H1 (cell line): Measurements from ENCODE around the gene HOXD4. TPM values are rescaled to one million over a fixed set of nuclear protein-coding genes. Genes with fewer than 3 reads are reported as not detected.

Source experiments
- CTCF ChIA-PET: fragments of 300-600 bp; sonication (Branson Sonifier 250); formaldehyde crosslinking; loops from one replicate; lab custom pipeline; 2021; ENCODE audit not compliant: partially characterized antibody; lab: Charles Lee
- POLR2A ChIA-PET: fragments of 300-600 bp; sonication (Branson Sonifier 250); formaldehyde crosslinking; loops from one replicate; lab custom pipeline; 2021; ENCODE audit warnings: inconsistent platforms; ENCODE audit not compliant: partially characterized antibody; lab: Charles Lee
- DNase-seq, 2 experiments: peaks; one replicate each; pipeline versions ENCODE4 v3.0.0 to v3.0.0-alpha.2; 2010 to 2022; ENCODE audit warnings: low spot score in 2 of 2, low read depth in 1 of 2, mixed read lengths in 1 of 2
- FAIRE-seq: peaks from 2 replicates; lab custom pipeline; 2011; peaks lifted over from hg19 to GRCh38; lab: Jason Lieb, UNC
- H2AFZ ChIP-seq: 2 replicates; pipeline ENCODE4 v1.8.1; 2012; ENCODE audit warnings: low read length, inconsistent platforms
- H2AK5ac ChIP-seq: 2 replicates; pipeline ENCODE4 v1.6.1; 2013; ENCODE audit warnings: low read depth, low read length
- H2BK120ac ChIP-seq: replicated peaks from 2 replicates; pipeline ENCODE3; 2013; ENCODE audit warnings: low read depth, low read length, inconsistent platforms
- H2BK12ac ChIP-seq: 2 replicates; pipeline ENCODE4 v1.6.1; 2013; ENCODE audit warnings: low read depth, low read length
- H2BK15ac ChIP-seq: 2 replicates; pipeline ENCODE4 v1.6.1; 2013; ENCODE audit warnings: low read length
- H2BK20ac ChIP-seq: 2 replicates; pipeline ENCODE4 v1.6.1; 2013; ENCODE audit warnings: low read length
- H2BK5ac ChIP-seq: 2 replicates; pipeline ENCODE4 v1.6.1; 2013; ENCODE audit warnings: low read depth, low read length
- H3K14ac ChIP-seq: 2 replicates; pipeline ENCODE4 v1.6.1; 2013; ENCODE audit warnings: inconsistent platforms; ENCODE audit not compliant: insufficient read length
- H3K18ac ChIP-seq: 2 replicates; pipeline ENCODE4 v1.6.1; 2013; ENCODE audit warnings: low read length; ENCODE audit errors: extremely low read depth
- H3K23ac ChIP-seq: 2 replicates; pipeline ENCODE4 v1.6.1; 2013; ENCODE audit warnings: inconsistent platforms; ENCODE audit not compliant: insufficient read length
- H3K23me2 ChIP-seq: 2 replicates; pipeline ENCODE4 v1.6.1; 2013; ENCODE audit warnings: low read depth, low read length
- H3K27ac ChIP-seq: 2 replicates; pipeline ENCODE4 v1.6.1; 2011; ENCODE audit warnings: low read depth, low read length, inconsistent platforms
- H3K27me3 ChIP-seq, 4 experiments: replicated peaks in 1 of 4; 1 replicate in 1 of 4; 2 replicates in 3 of 4; pipeline versions ENCODE4 v1.6.1 to v1.8.1; 2011 to 2013; ENCODE audit warnings: low read length in 3 of 4, mild to moderate bottlenecking in 3 of 4, inconsistent platforms in 2 of 4, mixed read lengths in 2 of 4, moderate library complexity in 1 of 4; ENCODE audit not compliant: control insufficient read depth in 3 of 4, insufficient read depth in 3 of 4; ENCODE audit errors: extremely low read depth in 1 of 4
- H3K36me3 ChIP-seq, 4 experiments: 2 replicates each; pipeline versions ENCODE4 v1.6.1 to v1.8.1; 2011 to 2013; ENCODE audit warnings: mild to moderate bottlenecking in 4 of 4, low read length in 3 of 4, moderate library complexity in 2 of 4, control low read depth in 1 of 4, inconsistent platforms in 1 of 4; ENCODE audit not compliant: insufficient read depth in 4 of 4, control insufficient read depth in 2 of 4
- H3K4ac ChIP-seq: replicated peaks from 2 replicates; pipeline ENCODE3; 2013; ENCODE audit warnings: low read length, low read depth, mixed read lengths, inconsistent platforms; ENCODE audit not compliant: insufficient read length
- H3K4me1 ChIP-seq, 4 experiments: replicated peaks in 1 of 4; 1 replicate in 1 of 4; 2 replicates in 3 of 4; pipeline versions ENCODE4 v1.6.1 to v1.8.1; 2011 to 2013; ENCODE audit warnings: low read length in 3 of 4, inconsistent platforms in 2 of 4, mixed read lengths in 1 of 4; ENCODE audit not compliant: insufficient read depth in 4 of 4, control insufficient read depth in 3 of 4
- H3K4me2 ChIP-seq, 2 experiments: 2 replicates each; pipeline versions ENCODE4 v1.6.1 to v1.8.1; 2011 to 2013; ENCODE audit warnings: low read depth in 2 of 2, low read length in 2 of 2, control low read depth in 1 of 2, inconsistent platforms in 1 of 2, mild to moderate bottlenecking in 1 of 2; ENCODE audit not compliant: insufficient read depth in 1 of 2
- H3K4me3 ChIP-seq, 4 experiments: fragments of 200-600, 300-600 bp in 1 of 4; sonication (generic), shearing (Covaris generic), sonication (Bioruptor Twin) in 1 of 4; 2 replicates each; pipeline versions ENCODE4 v1.5.1 to v1.8.1; 2011 to 2016; ENCODE audit warnings: low read length in 4 of 4, low read depth in 3 of 4, control low read depth in 2 of 4, inconsistent platforms in 2 of 4, mild to moderate bottlenecking in 2 of 4, mixed read lengths in 1 of 4, moderate library complexity in 1 of 4; ENCODE audit not compliant: insufficient read depth in 2 of 4; ENCODE audit errors: extremely low read depth in 1 of 4
- H3K56ac ChIP-seq: replicated peaks from 2 replicates; pipeline ENCODE3; 2013; ENCODE audit warnings: low read depth, mild to moderate bottlenecking, mixed read lengths, low read length, inconsistent platforms; ENCODE audit not compliant: insufficient read length
- H3K79me1 ChIP-seq: 2 replicates; pipeline ENCODE4 v1.6.1; 2013; ENCODE audit warnings: low read depth, low read length, control low read depth
- H3K79me2 ChIP-seq, 2 experiments: 2 replicates each; pipeline versions ENCODE4 v1.6.1 to v1.8.1; 2012 to 2013; ENCODE audit warnings: low read length in 2 of 2, mild to moderate bottlenecking in 2 of 2, inconsistent platforms in 1 of 2; ENCODE audit not compliant: insufficient read depth in 2 of 2, control insufficient read depth in 1 of 2
- H3K9ac ChIP-seq, 4 experiments: replicated peaks in 1 of 4; 1 replicate in 1 of 4; 2 replicates in 3 of 4; pipeline versions ENCODE4 v1.6.1 to v1.8.1; 2011 to 2013; ENCODE audit warnings: low read depth in 3 of 4, low read length in 3 of 4, control low read depth in 2 of 4, mild to moderate bottlenecking in 2 of 4, moderate library complexity in 2 of 4, inconsistent platforms in 1 of 4; ENCODE audit errors: extremely low read depth in 1 of 4
- H3K9me3 ChIP-seq, 2 experiments: 2 replicates each; pipeline versions ENCODE4 v1.6.1 to v1.8.1; 2012 to 2013; ENCODE audit warnings: mild to moderate bottlenecking in 2 of 2, moderate library complexity in 2 of 2, control low read depth in 1 of 2, inconsistent platforms in 1 of 2, low read depth in 1 of 2, low read length in 1 of 2, mixed read lengths in 1 of 2; ENCODE audit not compliant: insufficient read depth in 2 of 2
- H4K20me1 ChIP-seq, 2 experiments: replicated peaks in 1 of 2; 2 replicates each; pipeline versions ENCODE3 to v1.8.1; 2011 to 2013; ENCODE audit warnings: inconsistent platforms in 2 of 2, low read length in 2 of 2, mild to moderate bottlenecking in 1 of 2; ENCODE audit not compliant: insufficient read depth in 2 of 2, control insufficient read depth in 1 of 2
- H4K5ac ChIP-seq: 2 replicates; pipeline ENCODE4 v1.6.1; 2013; ENCODE audit warnings: low read length, low read depth, mixed read lengths, inconsistent platforms; ENCODE audit not compliant: insufficient read length
- H4K8ac ChIP-seq: 2 replicates; pipeline ENCODE4 v1.8.0; 2013; ENCODE audit warnings: mild to moderate bottlenecking, moderate library complexity, low read length, inconsistent platforms; ENCODE audit not compliant: insufficient read depth; ENCODE audit errors: extremely low read depth
- H4K91ac ChIP-seq: replicated peaks from 2 replicates; pipeline ENCODE3; 2013; ENCODE audit warnings: low read length, mixed read lengths, inconsistent platforms; ENCODE audit not compliant: insufficient read length
- EZH2 ChIP-seq: fragments of 200-600 bp; sonication (generic); IDR thresholded peaks from 2 replicates; pipeline ENCODE4 v1.7.1; 2012; ENCODE audit warnings: low read depth, mild to moderate bottlenecking, moderate library complexity, low read length, inconsistent platforms; ENCODE audit not compliant: severe bottlenecking
- MAFK ChIP-seq: IDR thresholded peaks from 2 replicates; pipeline ENCODE4 v1.6.1; 2012; ENCODE audit warnings: low read depth, mild to moderate bottlenecking, improper control_type of control experiment, low read length
- TCF12 ChIP-seq: IDR thresholded peaks from 2 replicates; pipeline ENCODE4 v1.6.1; 2011; ENCODE audit warnings: low read depth, mild to moderate bottlenecking, low read length
- WGBS, 2 experiments: shearing (Covaris generic) in 1 of 2; methylation state at CpG; one replicate each; pipeline versions ENCODE4 v1.1.6 to v1.1.7; 2013 to 2015; ENCODE audit warnings: low lambda C conversion rate in 2 of 2, mixed read lengths in 2 of 2, inconsistent platforms in 1 of 2, low coverage in 1 of 2, missing lambda C conversion rate in 1 of 2; ENCODE audit not compliant: insufficient replicate concordance in 2 of 2, insufficient coverage in 1 of 2, insufficient read length in 1 of 2; ENCODE audit errors: extremely low coverage in 1 of 2, missing lambda C conversion rate in 1 of 2; 5-methylcytosine and 5-hydroxymethylcytosine counted together
- polyA plus RNA-seq, 7 experiments: library from polyadenylated mRNA; depleted of rRNA in 3 of 7; stranded (reverse) in 5 of 7; unstranded in 2 of 7; fragments of >200 nt in 5 of 7; fragments of 200-250 nt in 2 of 7; gene quantifications; 1 replicate in 5 of 7; 2 replicates in 1 of 7; 4 replicates in 1 of 7; pipeline versions ENCODE4 v1.2.1 to v1.2.3, GENCODE V29; 2011 to 2013; ENCODE audit warnings: missing spikeins in 2 of 7, mixed read lengths in 2 of 7
- total RNA-seq: library from RNA; stranded (reverse); fragmentation: NEBNext Ultra II Directional; extraction: Animal tissue kit (Norgen Biotek cat#: 25700); gene quantifications from 2 replicates; pipeline ENCODE4 v1.2.1, GENCODE V29; 2021

Gene HOXD4
- total and polyA plus RNA-seq, 2 of the 8 experiments (the other 6 are each of a cell fraction or from before 2014, with no cell fraction given), result not detected

DNA sequence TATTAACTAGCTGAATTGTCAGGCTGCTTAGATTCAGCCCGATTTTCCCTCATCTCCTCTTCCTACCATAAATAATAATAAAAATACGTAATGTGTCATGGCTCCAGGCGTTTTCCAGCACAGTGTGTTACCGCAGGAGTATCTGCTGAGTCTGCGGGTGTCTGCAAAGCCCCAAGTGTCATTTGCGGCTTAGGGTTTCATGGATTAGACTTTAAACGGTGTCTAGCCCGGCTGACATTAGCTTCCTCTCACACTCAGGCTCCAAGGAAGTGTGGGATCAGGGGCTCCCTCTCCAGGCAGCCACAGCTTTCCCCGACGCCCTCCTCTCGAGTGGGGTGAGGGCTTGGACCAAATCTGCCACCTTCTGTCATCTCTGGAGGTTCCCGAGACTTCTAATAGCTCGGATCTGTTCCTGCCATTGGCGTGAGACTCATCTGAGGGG is 23.1 kb downstream of the HOXD4 start:
- no peak overlapping the region for H2BK120ac ChIP-seq
- H3K27me3 ChIP-seq, result peaks cover 94 to 100% (median 99%) of the 10 kb centered on the region in 4 experiments
- DNase-seq (peak in 1 of 2 experiments; percentile 48), FAIRE-seq (no peak)
- H3K23me2 ChIP-seq, result peaks cover 9% of the 10 kb centered on the region; the same call in 1 of the 2 replicates
- H4K5ac ChIP-seq, result no peak overlapping the region
- no peaks in the 10 kb centered on the region for H3K9me3 ChIP-seq
- H3K27ac ChIP-seq, result no peak overlapping the region
- no peak overlapping the region for H2AFZ ChIP-seq
- H3K79me1 ChIP-seq, result no peaks in the 10 kb centered on the region
- ChIA-PET CTCF (interaction anchor here (0.6 to 7.5 kb wide), 16 partner anchors 10 to 478 kb away, joined by 3 to 60 read pairs (median 5); partner anchors contain the start of genes EVX2, HOXD1 and HOXD4), POLR2A (no interaction called here)
- no peak overlapping the region for H3K56ac ChIP-seq
- peak overlapping the region; percentile 72; the same call in 1 of the 2 replicates for H3K18ac ChIP-seq
- H3K79me2 ChIP-seq, result no peaks in the 10 kb centered on the region
- no peak overlapping the region for H2BK12ac ChIP-seq
- WGBS, 2 experiments, result 5% methylated on average over 14 of the region's 14 CpGs; no CpG with 5 or more reads in 1 of the 2 experiments
- peaks cover 3 to 39% of the 10 kb centered on the region in 2 experiments for H4K20me1 ChIP-seq
- no peak overlapping the region for H3K4ac ChIP-seq
- H3K9ac ChIP-seq, result no peak overlapping the region
- no peak overlapping the region for H3K23ac ChIP-seq
- no peak overlapping the region for H2BK5ac ChIP-seq
- TF ChIP-seq MAFK (no peak), TCF12 (0 out of 2 replicates have a peak, but pooled peaks have one; percentile 18), EZH2 (peak; percentile 53)
- no peak overlapping the region for H4K8ac ChIP-seq
- no peak overlapping the region for H4K91ac ChIP-seq
- peak overlapping the region; percentile 67 to 69 for H3K4me2 ChIP-seq
- peaks cover 3 to 28% (median 16%) of the 10 kb centered on the region in 4 experiments for H3K4me1 ChIP-seq
- H2BK20ac ChIP-seq, result no peak overlapping the region
- H2BK15ac ChIP-seq, result no peak overlapping the region
- no peak overlapping the region for H3K14ac ChIP-seq
- no peak overlapping the region for H2AK5ac ChIP-seq
- peak overlapping the region in 1 of 4 experiments; percentile 45; a peak in 1 of 8 replicates for H3K4me3 ChIP-seq
- H3K36me3 ChIP-seq, result no peaks in the 10 kb centered on the region; a peak in 1 of 8 replicates
